PC-3 (cell line): ENCODE results near the gene IGFBPL1. TPM values are rescaled to one million over a fixed set of nuclear protein-coding genes. Genes with fewer than 3 reads are reported as not detected.

Source experiments
- ATAC-seq: fragments of 200-7000 bp; cut with Tn5 transposase; 2 replicates; pipeline ENCODE4 v1.9.1; 2020; ENCODE audit warnings: mild to moderate bottlenecking, moderate library complexity
- BruUV-seq: library from RNA; stranded (reverse); fragments of 400-500 nt; replicated peaks from 2 replicates; lab custom pipeline; 2021; lab: Mats Ljungman, UMichigan
- CTCF ChIA-PET: fragments of 300-600 bp; sonication (Branson Sonifier 250); formaldehyde crosslinking; loops from one replicate; lab custom pipeline; 2022; ENCODE audit warnings: antibody characterized with exemption; lab: Charles Lee
- POLR2A ChIA-PET: fragments of 300-600 bp; sonication (Branson Sonifier 250); formaldehyde crosslinking; loops from one replicate; lab custom pipeline; 2022; ENCODE audit warnings: antibody characterized with exemption; ENCODE audit not compliant: unreplicated experiment; lab: Charles Lee
- DNase-seq: peaks from one replicate; pipeline ENCODE4 v3.0.0-alpha.2; 2015
- H2AFZ ChIP-seq: fragments of 300-600 bp; sonication (generic); 2 replicates; pipeline ENCODE4 v1.6.0; 2016; ENCODE audit warnings: antibody characterized with exemption, low read length
- H3F3A ChIP-seq: fragments of 300-600 bp; sonication (generic); one replicate; pipeline ENCODE4 v1.6.0; 2017; ENCODE audit warnings: antibody characterized with exemption, low read length, control low read depth, mild to moderate bottlenecking; ENCODE audit not compliant: unreplicated experiment
- H3K27ac ChIP-seq: fragments of 300-600 bp; sonication (generic); 2 replicates; pipeline ENCODE4 v1.5.1; 2016; ENCODE audit warnings: mild to moderate bottlenecking, low read length
- H3K27me3 ChIP-seq: fragments of 300-600 bp; sonication (generic); 2 replicates; pipeline ENCODE4 v1.6.1; 2016; ENCODE audit warnings: low read length, mixed read lengths
- H3K36me3 ChIP-seq: fragments of 300-600 bp; sonication (generic); 2 replicates; pipeline ENCODE4 v1.6.1; 2016; ENCODE audit warnings: low read depth, mixed run types, low read length, mixed read lengths
- H3K4me1 ChIP-seq: fragments of 300-600 bp; sonication (generic); 2 replicates; pipeline ENCODE4 v1.5.1; 2016; ENCODE audit warnings: low read length; ENCODE audit not compliant: insufficient read depth
- H3K4me2 ChIP-seq: fragments of 300-600 bp; sonication (generic); 2 replicates; pipeline ENCODE4 v1.6.0; 2016; ENCODE audit warnings: low read length
- H3K4me3 ChIP-seq: fragments of 300-600 bp; sonication (generic); 2 replicates; pipeline ENCODE4 v1.5.1; 2016; ENCODE audit warnings: mild to moderate bottlenecking, low read length, mixed read lengths
- H3K79me2 ChIP-seq: fragments of 300-600 bp; sonication (generic); 2 replicates; pipeline ENCODE4 v1.6.1; 2017; ENCODE audit warnings: low read length, mixed read lengths
- H3K9ac ChIP-seq: fragments of 300-600 bp; sonication (generic); 2 replicates; pipeline ENCODE4 v1.6.0; 2016; ENCODE audit warnings: mild to moderate bottlenecking, low read length
- H3K9me2 ChIP-seq: fragments of 300-600 bp; sonication (generic); replicated peaks from 2 replicates; pipeline ENCODE4 v1.6.1; 2016; ENCODE audit warnings: mixed run types, low read length, mixed read lengths
- H3K9me3 ChIP-seq: fragments of 300-600 bp; sonication (generic); 2 replicates; pipeline ENCODE4 v1.6.1; 2016; ENCODE audit warnings: low read length, mixed read lengths
- H4K20me1 ChIP-seq: fragments of 300-600 bp; sonication (generic); 2 replicates; pipeline ENCODE4 v1.6.1; 2016; ENCODE audit warnings: low read length, mixed read lengths
- CTCF ChIP-seq: fragments of 300-600 bp; sonication (generic); conservative IDR thresholded peaks from 2 replicates; pipeline ENCODE4 v1.5.1; 2017; ENCODE audit warnings: antibody characterized with exemption, low read depth, mild to moderate bottlenecking, low read length
- EZH2 ChIP-seq: fragments of 300-600 bp; sonication (generic); IDR thresholded peaks from one replicate; pipeline ENCODE4 v1.6.1; 2017; ENCODE audit warnings: antibody characterized with exemption, mild to moderate bottlenecking, low read length; ENCODE audit not compliant: unreplicated experiment
- EZH2phosphoT487 ChIP-seq: fragments of 300-600 bp; sonication (generic); IDR thresholded peaks from 2 replicates; pipeline ENCODE4 v1.6.1; 2018; ENCODE audit warnings: mild to moderate bottlenecking, antibody characterized with exemption, low read length, borderline replicate concordance
- intact Hi-C: fragments of 100-400 bp; cut with micrococcal nuclease; formaldehyde crosslinking; loops from 2 replicates; pipeline ENCODE4 v1.9.0; 2023
- total RNA-seq: library from RNA; depleted of rRNA; stranded (reverse); fragments of >200 nt; gene quantifications from 2 replicates; pipeline ENCODE4 v1.2.3, GENCODE V29; 2014

IGFBPL1 gene
- total RNA-seq, 1 experiment from 2014 or later, result 0.66 TPM

GRCh38 chr9:38413283-38413682 lies 11.0 kb downstream of the IGFBPL1 start:
- Histone ChIP-seq H3K36me3 (no peaks in the 10 kb centered on the region), H3K27ac (no peak overlapping the region), H3K4me2 (no peak overlapping the region), H3K9me3 (no peaks in the 10 kb centered on the region), H3K79me2 (no peaks in the 10 kb centered on the region), H3F3A (no peaks in the 10 kb centered on the region), H3K4me3 (no peak overlapping the region), H3K27me3 (0 out of 2 replicates have a peak, but pooled peaks cover 4% of the 10 kb centered on the region), H4K20me1 (no peaks in the 10 kb centered on the region), H3K9ac (no peak overlapping the region), H3K9me2 (no peaks in the 10 kb centered on the region), H3K4me1 (no peaks in the 10 kb centered on the region), H2AFZ (no peak overlapping the region)
- no peak for TF ChIP-seq CTCF
- no peak for TF ChIP-seq EZH2phosphoT487
- POLR2A ChIA-PET, result no interaction called here
- ATAC-seq (no peak), DNase-seq (no peak)
- BruUV-seq, result no TSS peak
- intact Hi-C loops, result no loop called here
- CTCF ChIA-PET, result no interaction called here

GRCh38 chr9:38412751-38413150 lies 11.5 kb downstream of the IGFBPL1 start:
- no peaks in the 10 kb centered on the region for H3K9me2 ChIP-seq
- no peak overlapping the region for H3K4me2 ChIP-seq
- no peaks in the 10 kb centered on the region for H3K4me1 ChIP-seq
- 0 out of 2 replicates have a peak, but pooled peaks cover 4% of the 10 kb centered on the region for H3K27me3 ChIP-seq
- no peaks in the 10 kb centered on the region for H3K36me3 ChIP-seq
- H3F3A ChIP-seq, result no peaks in the 10 kb centered on the region
- intact Hi-C loops, result no loop called here
- TF ChIP-seq CTCF (no peak), EZH2phosphoT487 (no peak), EZH2 (no peak)
- H3K79me2 ChIP-seq, result no peaks in the 10 kb centered on the region
- CTCF ChIA-PET, result no interaction called here
- no peaks in the 10 kb centered on the region for H4K20me1 ChIP-seq
- no peaks in the 10 kb centered on the region for H3K9me3 ChIP-seq
- no peak overlapping the region for H2AFZ ChIP-seq
- BruUV-seq, result no TSS peak
- H3K27ac ChIP-seq, result no peak overlapping the region
- H3K4me3 ChIP-seq, result no peak overlapping the region
- H3K9ac ChIP-seq, result no peak overlapping the region
- ATAC-seq (no peak), DNase-seq (no peak)
- POLR2A ChIA-PET, result no interaction called here

GRCh38 chr9:38408719-38409118 lies 15.5 kb downstream of the IGFBPL1 start:
- Histone ChIP-seq H3K9me3 (no peaks in the 10 kb centered on the region), H3F3A (no peaks in the 10 kb centered on the region), H3K4me3 (no peak overlapping the region), H3K9ac (no peak overlapping the region), H3K4me2 (no peak overlapping the region), H3K36me3 (no peaks in the 10 kb centered on the region), H3K79me2 (no peaks in the 10 kb centered on the region), H2AFZ (no peak overlapping the region), H3K9me2 (no peaks in the 10 kb centered on the region), H3K27ac (no peak overlapping the region), H3K27me3 (0 out of 2 replicates have a peak, but pooled peaks cover 8% of the 10 kb centered on the region), H4K20me1 (no peaks in the 10 kb centered on the region), H3K4me1 (no peaks in the 10 kb centered on the region)
- no peak for DNase-seq
- TF ChIP-seq CTCF (no peak), EZH2 (no peak), EZH2phosphoT487 (no peak)
- POLR2A ChIA-PET, result no interaction called here
- intact Hi-C loops, result no loop called here
- ATAC-seq, result no peak
- no TSS peak for BruUV-seq
- CTCF ChIA-PET, result no interaction called here
